Measurements from ENCODE around the gene TAS2R46. TPM values are rescaled to one million over a fixed set of nuclear protein-coding genes. Genes with fewer than 3 reads are reported as not detected.
"Not testable (repeated sequence)": the region's sequence is repeated elsewhere in the genome, so short reads cannot be mapped to it uniquely, and the experiment has no call there.

The TAS2R46 gene
- total RNA-seq, 1 experiment from 2014 or later: 0.46 TPM

- Histone ChIP-seq H3K36me3 (ENCODE audit: control insufficient read depth, insufficient read depth, low read length) (no peaks in the 10 kb centered on the region), H3K4me3 (ENCODE audit: low read depth in 2 of 2, low read length in 2 of 2) (no peak overlapping the region), H3K9me3 (ENCODE audit: control insufficient read depth, insufficient read depth, low read depth, low read length) (no peaks in the 10 kb centered on the region), H3K27ac (ENCODE audit: low read length) (no peak overlapping the region), H3K4me1 (ENCODE audit: control insufficient read depth, insufficient read depth, low read length) (no peaks in the 10 kb centered on the region), H3K27me3 (ENCODE audit: control insufficient read depth, insufficient read depth, low read length) (no peaks in the 10 kb centered on the region)
- intact Hi-C loops (cut with micrococcal nuclease; ENCODE audit: unreplicated experiment) (no loop called here), in situ Hi-C loops (cut with HindIII; ENCODE audit: low pct_unique_long_range_greater_than_20kb, low sequenced_read_pairs) (no loop called here)
- ChIA-PET CTCF (no interaction called here), POLR2A (no interaction called here)
- ATAC-seq: no peak
- no TSS peak for BruUV-seq (replicated peaks)
- TF ChIP-seq SIN3A (IDR thresholded peaks at IDR 0.05; ENCODE audit: borderline replicate concordance, insufficient read depth, low read depth, low read length) (no peak), POLR2AphosphoS5 (IDR thresholded peaks at IDR 0.05; ENCODE audit: low read depth, low read length) (no peak), TCF7L2 (IDR thresholded peaks at IDR 0.05; ENCODE audit: low read depth, low read length) (no peak), CTCF (IDR thresholded peaks at IDR 0.05) (no peak)
- TF ChIP-seq, protein P1, sequence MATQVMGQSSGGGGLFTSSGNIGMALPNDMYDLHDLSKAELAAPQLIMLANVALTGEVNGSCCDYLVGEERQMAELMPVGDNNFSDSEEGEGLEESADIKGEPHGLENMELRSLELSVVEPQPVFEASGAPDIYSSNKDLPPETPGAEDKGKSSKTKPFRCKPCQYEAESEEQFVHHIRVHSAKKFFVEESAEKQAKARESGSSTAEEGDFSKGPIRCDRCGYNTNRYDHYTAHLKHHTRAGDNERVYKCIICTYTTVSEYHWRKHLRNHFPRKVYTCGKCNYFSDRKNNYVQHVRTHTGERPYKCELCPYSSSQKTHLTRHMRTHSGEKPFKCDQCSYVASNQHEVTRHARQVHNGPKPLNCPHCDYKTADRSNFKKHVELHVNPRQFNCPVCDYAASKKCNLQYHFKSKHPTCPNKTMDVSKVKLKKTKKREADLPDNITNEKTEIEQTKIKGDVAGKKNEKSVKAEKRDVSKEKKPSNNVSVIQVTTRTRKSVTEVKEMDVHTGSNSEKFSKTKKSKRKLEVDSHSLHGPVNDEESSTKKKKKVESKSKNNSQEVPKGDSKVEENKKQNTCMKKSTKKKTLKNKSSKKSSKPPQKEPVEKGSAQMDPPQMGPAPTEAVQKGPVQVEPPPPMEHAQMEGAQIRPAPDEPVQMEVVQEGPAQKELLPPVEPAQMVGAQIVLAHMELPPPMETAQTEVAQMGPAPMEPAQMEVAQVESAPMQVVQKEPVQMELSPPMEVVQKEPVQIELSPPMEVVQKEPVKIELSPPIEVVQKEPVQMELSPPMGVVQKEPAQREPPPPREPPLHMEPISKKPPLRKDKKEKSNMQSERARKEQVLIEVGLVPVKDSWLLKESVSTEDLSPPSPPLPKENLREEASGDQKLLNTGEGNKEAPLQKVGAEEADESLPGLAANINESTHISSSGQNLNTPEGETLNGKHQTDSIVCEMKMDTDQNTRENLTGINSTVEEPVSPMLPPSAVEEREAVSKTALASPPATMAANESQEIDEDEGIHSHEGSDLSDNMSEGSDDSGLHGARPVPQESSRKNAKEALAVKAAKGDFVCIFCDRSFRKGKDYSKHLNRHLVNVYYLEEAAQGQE (IDR thresholded peaks at IDR 0.05; ENCODE audit: insufficient read depth in 1 of 2, low read depth in 2 of 2, low read length in 1 of 2): no peak
- no peak for DNase-seq (ENCODE audit: low read depth, low spot score)
These were observed 3.1 kb downstream of the TAS2R46 start for GRCh38 chr12:11059041-11059440.

DNA sequence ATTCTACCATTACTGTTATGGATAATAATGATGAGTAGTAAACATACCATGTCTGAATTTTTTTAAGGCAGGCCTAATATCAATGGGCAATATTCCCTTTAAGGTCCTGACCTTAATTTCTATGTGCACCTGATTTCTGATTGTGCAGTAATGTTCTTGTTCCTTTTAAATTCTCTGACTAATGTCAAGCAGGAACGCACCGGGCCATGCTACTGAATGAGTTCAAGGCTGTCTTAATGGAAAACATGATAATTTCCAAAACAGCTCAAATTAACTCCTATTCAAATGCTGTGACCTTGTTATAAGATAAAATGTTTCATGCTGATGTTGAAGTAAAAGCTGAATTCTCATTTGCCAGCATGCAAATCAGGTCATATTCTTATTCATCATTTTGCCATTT, 6.8 kb downstream of the TAS2R46 start:
- in situ Hi-C loops (cut with HindIII; ENCODE audit: low pct_unique_long_range_greater_than_20kb, low sequenced_read_pairs) (no loop called here), intact Hi-C loops (cut with micrococcal nuclease; ENCODE audit: unreplicated experiment) (no loop called here)
- POLR2A ChIA-PET: no interaction called here
- TF ChIP-seq SIN3A (IDR thresholded peaks at IDR 0.05; ENCODE audit: borderline replicate concordance, insufficient read depth, low read depth, low read length): no peak
- TF ChIP-seq TCF7L2 (IDR thresholded peaks at IDR 0.05; ENCODE audit: low read depth, low read length): no peak
- no peaks in the 10 kb centered on the region for H3K9me3 ChIP-seq (ENCODE audit: control insufficient read depth, insufficient read depth, low read depth, low read length)
- DNase-seq (ENCODE audit: low read depth, low spot score) (no peak), ATAC-seq (no peak)
- no TSS peak for BruUV-seq (replicated peaks)
- no peak overlapping the region for H3K4me3 ChIP-seq (ENCODE audit: low read depth in 2 of 2, low read length in 2 of 2)
- H3K4me1 ChIP-seq (ENCODE audit: control insufficient read depth, insufficient read depth, low read length): no peaks in the 10 kb centered on the region
- CTCF ChIA-PET: no interaction called here
- H3K27ac ChIP-seq (ENCODE audit: low read length): no peak overlapping the region
- no peaks in the 10 kb centered on the region for H3K27me3 ChIP-seq (ENCODE audit: control insufficient read depth, insufficient read depth, low read length)
- H3K36me3 ChIP-seq (ENCODE audit: control insufficient read depth, insufficient read depth, low read length): no peaks in the 10 kb centered on the region

DNA sequence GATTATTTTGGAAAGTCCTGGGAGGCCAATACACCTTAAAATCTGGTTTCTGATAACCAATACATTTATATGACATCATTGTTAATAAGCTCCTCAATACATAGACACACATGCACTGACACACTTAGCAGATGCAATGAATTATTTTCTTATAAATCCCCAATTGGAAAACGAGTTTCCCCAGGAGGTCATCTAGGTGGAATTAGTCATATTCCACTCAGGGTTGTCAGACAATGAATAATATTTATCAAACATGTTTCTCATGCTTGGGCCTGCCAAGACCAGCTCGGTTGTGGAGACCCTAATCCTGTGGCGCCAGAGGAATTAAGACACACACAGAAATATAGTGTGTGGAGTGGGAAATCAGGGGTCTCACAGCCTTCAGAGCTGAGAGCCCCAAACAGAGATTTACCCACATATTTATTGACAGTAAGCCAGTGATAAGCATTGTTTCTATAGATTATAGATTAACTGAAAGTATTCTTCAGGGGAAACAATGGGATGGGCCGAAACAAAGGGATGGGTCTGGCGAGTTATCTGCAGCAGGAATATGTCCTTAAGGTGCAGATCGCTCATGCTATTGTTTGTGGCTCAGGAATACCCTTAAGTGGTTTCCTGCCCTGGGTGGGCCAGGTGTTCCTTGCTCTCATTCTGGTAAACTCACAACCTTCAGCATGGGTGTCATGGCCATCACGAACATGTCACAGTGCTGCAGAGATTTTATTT, 12.1 kb downstream of the TAS2R46 start:
- H3K4me3 ChIP-seq (ENCODE audit: low read depth in 2 of 2, low read length in 2 of 2); H3K27ac ChIP-seq (ENCODE audit: low read length); ATAC-seq; DNase-seq (ENCODE audit: low read depth, low spot score); H3K27me3 ChIP-seq (ENCODE audit: control insufficient read depth, insufficient read depth, low read length); H3K9me3 ChIP-seq (ENCODE audit: control insufficient read depth, insufficient read depth, low read depth, low read length); BruUV-seq (replicated peaks); POLR2A ChIA-PET; CTCF ChIA-PET; in situ Hi-C loops (cut with HindIII; ENCODE audit: low pct_unique_long_range_greater_than_20kb, low sequenced_read_pairs); H3K36me3 ChIP-seq (ENCODE audit: control insufficient read depth, insufficient read depth, low read length); intact Hi-C loops (cut with micrococcal nuclease; ENCODE audit: unreplicated experiment); H3K4me1 ChIP-seq (ENCODE audit: control insufficient read depth, insufficient read depth, low read length): not testable (repeated sequence)

DNA sequence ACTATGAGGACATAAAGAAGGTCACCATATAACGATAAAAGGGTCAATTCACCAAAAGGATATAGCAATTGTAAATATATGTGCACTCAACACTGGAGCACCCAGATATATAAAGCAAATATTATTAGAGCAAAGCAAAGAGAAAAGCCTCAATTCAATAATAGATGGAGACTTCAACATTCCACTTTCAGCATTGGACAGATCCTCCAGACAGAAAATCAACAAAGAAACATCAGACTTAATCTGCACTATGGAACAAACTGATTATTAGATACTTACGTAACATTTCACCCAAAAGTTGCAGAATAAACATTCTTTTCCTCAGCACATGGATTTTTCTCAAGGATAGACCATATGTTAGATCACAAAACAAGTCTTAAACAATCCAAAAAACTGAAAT, 20.7 kb downstream of the TAS2R46 start:
- H3K27ac ChIP-seq (ENCODE audit: low read length); H3K27me3 ChIP-seq (ENCODE audit: control insufficient read depth, insufficient read depth, low read length); in situ Hi-C loops (cut with HindIII; ENCODE audit: low pct_unique_long_range_greater_than_20kb, low sequenced_read_pairs); H3K36me3 ChIP-seq (ENCODE audit: control insufficient read depth, insufficient read depth, low read length); H3K4me3 ChIP-seq (ENCODE audit: low read depth in 2 of 2, low read length in 2 of 2); DNase-seq (ENCODE audit: low read depth, low spot score); ATAC-seq; POLR2A ChIA-PET; H3K4me1 ChIP-seq (ENCODE audit: control insufficient read depth, insufficient read depth, low read length); intact Hi-C loops (cut with micrococcal nuclease; ENCODE audit: unreplicated experiment); BruUV-seq (replicated peaks); H3K9me3 ChIP-seq (ENCODE audit: control insufficient read depth, insufficient read depth, low read depth, low read length); CTCF ChIA-PET: not testable (repeated sequence)
